K562 (cell line): ENCODE results near the gene HP1BP3. TPM values are rescaled to one million over a fixed set of nuclear protein-coding genes. Genes with fewer than 3 reads are reported as not detected.

ENCODE experiments used
- ATAC-seq: fragments of 200-7000 bp; cut with Tn5 transposase; 3 replicates; pipeline ENCODE4 v1.9.1; 2020; ENCODE audit warnings: moderate library complexity
- BruUV-seq: library from RNA; stranded (reverse); fragments of 400-500 nt; replicated peaks from 2 replicates; lab custom pipeline; 2021; lab: Mats Ljungman, UMichigan
- CTCF ChIA-PET: fragments of 300-600 bp; formaldehyde crosslinking; extraction: SDS; loops from one replicate; lab custom pipeline; 2021; ENCODE audit warnings: low intra/inter-chr PET ratio; lab: Yijun Ruan, JAX
- POLR2A ChIA-PET: fragments of 300-600, 350-650 bp; sonication (Branson Sonifier 250); formaldehyde crosslinking; extraction: SDS; loops from one replicate; lab custom pipeline; 2021; ENCODE audit warnings: antibody characterized with exemption, inconsistent platforms; lab: Yijun Ruan, JAX
- DNase-seq, 4 experiments: peaks; one replicate each; pipeline versions ENCODE4 v3.0.0 to v3.0.0-alpha.2; 2011 to 2018; ENCODE audit warnings: low spot score in 3 of 4, mixed read lengths in 3 of 4; ENCODE audit errors: extremely low read depth in 1 of 4
- FAIRE-seq: peaks from 2 replicates; lab custom pipeline; 2011; peaks lifted over from hg19 to GRCh38; lab: Jason Lieb, UNC
- H2AFZ ChIP-seq: 2 replicates; pipeline ENCODE4 v1.6.0; 2011; ENCODE audit warnings: low read depth, low read length, control low read depth, inconsistent platforms
- H3K27ac ChIP-seq: fragments of 200-600 bp; 3 replicates; pipeline ENCODE4 v1.8.0; 2011; ENCODE audit warnings: low read depth, mild to moderate bottlenecking, control low read depth, inconsistent platforms, low read length, moderate library complexity, mixed read lengths; ENCODE audit errors: extremely low read depth
- H3K27me3 ChIP-seq, 2 experiments: fragments of 300-600 bp in 1 of 2; 2 replicates in 1 of 2; 3 replicates in 1 of 2; pipeline versions ENCODE4 v1.6.0 to v1.8.0; 2011; ENCODE audit warnings: inconsistent platforms in 2 of 2, low read length in 2 of 2, mild to moderate bottlenecking in 1 of 2, mixed read lengths in 1 of 2, moderate library complexity in 1 of 2; ENCODE audit not compliant: control insufficient read depth in 2 of 2, insufficient read depth in 2 of 2
- H3K36me3 ChIP-seq: fragments of 300-600 bp; 3 replicates; pipeline ENCODE4 v1.8.0; 2011; ENCODE audit warnings: mild to moderate bottlenecking, low read length, inconsistent platforms; ENCODE audit not compliant: control insufficient read depth, insufficient read depth
- H3K4me1 ChIP-seq, 2 experiments: fragments of 200-600 bp in 1 of 2; replicated peaks in 1 of 2; 2 replicates in 1 of 2; 3 replicates in 1 of 2; pipeline versions ENCODE4 v1.5.1 to v1.8.0; 2011; ENCODE audit warnings: inconsistent platforms in 2 of 2, low read length in 2 of 2, mild to moderate bottlenecking in 1 of 2, mixed read lengths in 1 of 2, moderate library complexity in 1 of 2; ENCODE audit not compliant: control insufficient read depth in 2 of 2, insufficient read depth in 2 of 2
- H3K4me2 ChIP-seq: 2 replicates; pipeline ENCODE4 v1.6.1; 2011; ENCODE audit warnings: low read length, control low read depth, inconsistent platforms, mixed read lengths; ENCODE audit not compliant: insufficient read depth
- H3K4me3 ChIP-seq: fragments of 200-600 bp; sonication (generic), shearing (Covaris generic); 2 replicates; pipeline ENCODE4 v1.5.1; 2016; ENCODE audit warnings: control low read depth, inconsistent platforms
- H3K79me2 ChIP-seq: fragments of 200-600 bp; 3 replicates; pipeline ENCODE4 v1.8.0; 2011; ENCODE audit warnings: low read length, inconsistent platforms; ENCODE audit not compliant: control insufficient read depth, insufficient read depth
- H3K9ac ChIP-seq, 2 experiments: 2 replicates each; pipeline versions ENCODE4 v1.6.0 to v1.6.1; 2011; ENCODE audit warnings: low read depth in 2 of 2, low read length in 2 of 2, control low read depth in 1 of 2, inconsistent platforms in 1 of 2, mild to moderate bottlenecking in 1 of 2, mixed read lengths in 1 of 2; ENCODE audit not compliant: insufficient read depth in 1 of 2
- H3K9me1 ChIP-seq: one replicate; pipeline ENCODE4 v1.6.0; 2011; ENCODE audit warnings: inconsistent platforms, mild to moderate bottlenecking, low read length, moderate library complexity; ENCODE audit not compliant: control insufficient read depth, insufficient read depth
- H3K9me3 ChIP-seq: replicated peaks from 2 replicates; pipeline ENCODE4 v1.5.1; 2011; ENCODE audit warnings: low read depth, low read length, inconsistent platforms; ENCODE audit not compliant: control insufficient read depth, insufficient read depth
- H4K20me1 ChIP-seq: replicated peaks from 2 replicates; pipeline ENCODE4 v1.6.1; 2011; ENCODE audit warnings: low read length, inconsistent platforms, mixed read lengths; ENCODE audit not compliant: control insufficient read depth, insufficient read depth
- ARID1B ChIP-seq: fragments of 450-650 bp; IDR thresholded peaks from 2 replicates; pipeline ENCODE4 v1.6.1; 2016; ENCODE audit warnings: antibody characterized with exemption, mild to moderate bottlenecking, inconsistent platforms
- ARID2 ChIP-seq: fragments of 450-650 bp; IDR thresholded peaks from 2 replicates; pipeline ENCODE4 v1.6.1; 2017; ENCODE audit warnings: antibody characterized with exemption, mild to moderate bottlenecking
- BACH1 ChIP-seq: fragments of 200-800 bp; sonication (Bioruptor generic); IDR thresholded peaks from 2 replicates; pipeline ENCODE4 v1.6.1; 2016; ENCODE audit warnings: missing genetic modification characterization, missing compliant biosample characterization
- CHCHD3 ChIP-seq: fragments of 250-450 bp; sonication (Bioruptor Pico); IDR thresholded peaks from 2 replicates; pipeline ENCODE4 v2.1.2; 2022; ENCODE audit warnings: mild to moderate bottlenecking
- ELF1 ChIP-seq: fragments of 200-800 bp; sonication (Bioruptor generic); IDR thresholded peaks from 2 replicates; pipeline ENCODE4 v1.6.1; 2016; ENCODE audit warnings: missing genetic modification characterization, missing compliant biosample characterization
- FOXM1 ChIP-seq, 2 experiments: fragments of 450-650 bp in 1 of 2; sonication (generic) in 1 of 2; formaldehyde crosslinking in 1 of 2; IDR thresholded peaks; 2 replicates each; pipeline versions ENCODE4 v1.6.1 to v1.9.0; 2017 to 2022; ENCODE audit warnings: low read depth in 2 of 2, mild to moderate bottlenecking in 2 of 2, missing genetic modification reagents in 1 of 2, moderate library complexity in 1 of 2
- PYGO2 ChIP-seq: fragments of 450-650 bp; IDR thresholded peaks from 2 replicates; pipeline ENCODE4 v1.6.1; 2016; ENCODE audit warnings: mild to moderate bottlenecking, missing genetic modification characterization, moderate library complexity, missing compliant biosample characterization
- SRSF3 ChIP-seq: fragments of 200-400 bp; formaldehyde crosslinking; IDR thresholded peaks from 2 replicates; pipeline ENCODE4 v1.6.1; 2016; ENCODE audit warnings: mild to moderate bottlenecking, low read length, moderate library complexity; ENCODE audit not compliant: insufficient read depth
- TRIM28 ChIP-seq: fragments of 450-650 bp; IDR thresholded peaks from 2 replicates; pipeline ENCODE4 v1.6.1; 2017
- ZC3H8 ChIP-seq: fragments of 450-650 bp; IDR thresholded peaks from 2 replicates; pipeline ENCODE4 v1.6.1; 2017
- ZKSCAN1 ChIP-seq: fragments of 150-350 bp; IDR thresholded peaks from 2 replicates; pipeline ENCODE4 v1.6.1; 2016; ENCODE audit warnings: low read depth, low read length
- ZNF589 ChIP-seq: fragments of 200-800 bp; sonication (Bioruptor generic); IDR thresholded peaks from 2 replicates; pipeline ENCODE4 v1.6.1; 2016; ENCODE audit warnings: low read depth, missing genetic modification characterization, missing compliant biosample characterization
- ZZZ3 ChIP-seq: fragments of 450-650 bp; IDR thresholded peaks from 2 replicates; pipeline ENCODE4 v1.6.1; 2016; ENCODE audit warnings: antibody characterized with exemption, mild to moderate bottlenecking, moderate library complexity
- WGBS: fragments of 100-300 bp; shearing (Covaris generic); methylation state at CpG from one replicate; pipeline ENCODE4 v1.1.6; 2016; ENCODE audit warnings: low coverage, mixed read lengths; ENCODE audit not compliant: insufficient coverage; ENCODE audit errors: missing lambda C conversion rate; 5-methylcytosine and 5-hydroxymethylcytosine counted together
- in situ Hi-C: fragments of 300-500 bp; cut with MboI; formaldehyde crosslinking; loops from 4 replicates; pipeline ENCODE4 v1.15.0; 2018; ENCODE audit warnings: inconsistent platforms, mixed read lengths
- intact Hi-C: fragments of 100-400 bp; cut with micrococcal nuclease; formaldehyde crosslinking; loops from 2 replicates; pipeline ENCODE4 v1.14.2; 2022
- polyA plus RNA-seq, 8 experiments: library from polyadenylated mRNA; depleted of rRNA in 4 of 8; stranded (reverse) in 5 of 8; unstranded in 3 of 8; fragments of >200 nt; fragmentation: Nextera tagmentation in 2 of 8; fragmentation: Illumina TruSeq in 1 of 8; extraction: Ambion mirVana in 2 of 8; extraction: Trizol in 1 of 8; gene quantifications; 2 replicates each; pipeline versions ENCODE4 v1.2.1 to v1.2.3, GENCODE V29; 2011 to 2014; ENCODE audit warnings: inconsistent platforms in 1 of 8, missing spikeins in 1 of 8
- total RNA-seq, 7 experiments: library from RNA; depleted of rRNA in 6 of 7; stranded (reverse); fragments of >200 nt in 6 of 7; fragmentation: Illumina TruSeq in 2 of 7; extraction: Trizol in 2 of 7; gene quantifications; 2 replicates each; pipeline versions ENCODE4 v1.2.1 to v1.2.3, GENCODE V29; 2011 to 2021; ENCODE audit warnings: low replicate concordance in 1 of 7
- TF ChIP-seq, protein P1 (sequence below), 2 experiments: fragments of 200-800 bp in 1 of 2; sonication (Bioruptor generic) in 1 of 2; sonication (generic) in 1 of 2; formaldehyde crosslinking in 1 of 2; IDR thresholded peaks in 1 of 2; conservative IDR thresholded peaks in 1 of 2; 2 replicates each; pipeline versions ENCODE4 v1.5.0 to v1.6.1; 2016 to 2020; ENCODE audit warnings: missing compliant biosample characterization in 1 of 2, missing genetic modification characterization in 1 of 2, missing genetic modification reagents in 1 of 2
- TF ChIP-seq, protein P2 (sequence below): fragments of 450-650 bp; IDR thresholded peaks from 2 replicates; pipeline ENCODE4 v1.6.1; 2016; ENCODE audit warnings: missing biosample characterization, missing genetic modification characterization

HP1BP3 gene
- total and polyA plus RNA-seq, 9 of the 15 experiments (the other 6 are each of a cell fraction or from before 2014, with no cell fraction given): 57.3 to 513 (median 240) TPM

DNA sequence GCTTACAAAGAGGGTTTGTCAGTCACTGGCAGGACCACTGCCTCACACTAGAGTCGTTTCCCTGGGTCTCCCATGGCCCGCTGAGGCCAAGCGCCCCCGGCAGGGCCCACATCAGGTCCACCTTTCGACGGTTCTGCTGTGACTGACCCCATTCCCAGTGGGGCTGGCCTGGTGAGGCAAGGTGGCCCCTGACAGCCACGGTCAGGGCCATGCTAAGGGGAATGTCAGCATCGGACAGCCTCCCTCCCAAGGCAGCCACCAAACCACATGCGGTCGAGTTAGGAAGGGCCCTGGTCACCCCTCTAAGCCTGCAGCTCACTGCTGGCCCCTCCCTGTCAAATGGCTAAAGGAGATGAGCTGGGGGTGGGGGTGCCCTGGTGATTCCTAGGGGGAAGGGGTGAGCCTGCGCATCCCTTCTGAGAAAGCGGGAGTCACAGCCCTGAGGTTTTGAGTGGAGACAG, 66.4 kb downstream of the HP1BP3 start:
- intact Hi-C loops: no loop called here
- H3K9ac ChIP-seq: peak overlapping the region in 1 of 2 experiments; percentile 69; a peak in 2 of 4 replicates
- H3K9me3 ChIP-seq: no peaks in the 10 kb centered on the region
- H4K20me1 ChIP-seq: peaks cover 16% of the 10 kb centered on the region; the same call in 1 of the 2 replicates
- H3K27ac ChIP-seq: no peak overlapping the region
- BruUV-seq: no TSS peak
- CTCF ChIA-PET: no interaction called here
- H3K9me1 ChIP-seq: no peaks in the 10 kb centered on the region
- DNase-seq (no peak), FAIRE-seq (no peak), ATAC-seq (no peak)
- H2AFZ ChIP-seq: no peak overlapping the region
- no peak overlapping the region for H3K4me2 ChIP-seq
- peaks cover 23 to 77% of the 10 kb centered on the region in 2 experiments; a peak in 4 of 5 replicates for H3K27me3 ChIP-seq
- H3K79me2 ChIP-seq: no peaks in the 10 kb centered on the region
- in situ Hi-C loops: no loop called here
- H3K4me1 ChIP-seq: peaks cover 0 to 56% of the 10 kb centered on the region in 2 experiments; a peak in 2 of 5 replicates
- TF ChIP-seq ZNF589 (CRISPR knock-in tag) (no peak), ZKSCAN1 (no peak), BACH1 (tag) (no peak), ZZZ3 (no peak), ZC3H8 (no peak), ARID2 (no peak), TRIM28 (no peak), SRSF3 (no peak), ARID1B (no peak), CHCHD3 (CRISPR knock-in tag) (no peak), FOXM1 (IDR thresholded peaks at IDR 0.05; ENCODE audit: low read depth) (no peak), FOXM1 (CRISPR knock-in tag; IDR thresholded peaks at IDR 0.05; ENCODE audit: low read depth) (no peak), PYGO2 (tag) (no peak), ELF1 (tag) (no peak)
- TF ChIP-seq, protein P1, sequence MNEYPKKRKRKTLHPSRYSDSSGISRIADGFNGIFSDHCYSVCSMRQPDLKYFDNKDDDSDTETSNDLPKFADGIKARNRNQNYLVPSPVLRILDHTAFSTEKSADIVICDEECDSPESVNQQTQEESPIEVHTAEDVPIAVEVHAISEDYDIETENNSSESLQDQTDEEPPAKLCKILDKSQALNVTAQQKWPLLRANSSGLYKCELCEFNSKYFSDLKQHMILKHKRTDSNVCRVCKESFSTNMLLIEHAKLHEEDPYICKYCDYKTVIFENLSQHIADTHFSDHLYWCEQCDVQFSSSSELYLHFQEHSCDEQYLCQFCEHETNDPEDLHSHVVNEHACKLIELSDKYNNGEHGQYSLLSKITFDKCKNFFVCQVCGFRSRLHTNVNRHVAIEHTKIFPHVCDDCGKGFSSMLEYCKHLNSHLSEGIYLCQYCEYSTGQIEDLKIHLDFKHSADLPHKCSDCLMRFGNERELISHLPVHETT (CRISPR knock-in tag; conservative IDR thresholded peaks at IDR 0.05 in 1 of 2, IDR thresholded peaks at IDR 0.05 in 1 of 2): no peak
- TF ChIP-seq, protein P2, sequence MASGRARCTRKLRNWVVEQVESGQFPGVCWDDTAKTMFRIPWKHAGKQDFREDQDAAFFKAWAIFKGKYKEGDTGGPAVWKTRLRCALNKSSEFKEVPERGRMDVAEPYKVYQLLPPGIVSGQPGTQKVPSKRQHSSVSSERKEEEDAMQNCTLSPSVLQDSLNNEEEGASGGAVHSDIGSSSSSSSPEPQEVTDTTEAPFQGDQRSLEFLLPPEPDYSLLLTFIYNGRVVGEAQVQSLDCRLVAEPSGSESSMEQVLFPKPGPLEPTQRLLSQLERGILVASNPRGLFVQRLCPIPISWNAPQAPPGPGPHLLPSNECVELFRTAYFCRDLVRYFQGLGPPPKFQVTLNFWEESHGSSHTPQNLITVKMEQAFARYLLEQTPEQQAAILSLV (tag): no peak
- TF ChIP-seq, all 486 proteins: peak for 0
- POLR2A ChIA-PET: interaction anchor here (0.6 to 1.2 kb wide), 2 partner anchors 14 to 53 kb away, joined by 3 read pairs; no protein-coding TSS in a partner anchor
- Histone ChIP-seq H3K36me3 (no peaks in the 10 kb centered on the region), H3K4me3 (no peak overlapping the region)
- 14% methylated on average over 12 of the region's 12 CpGs for WGBS
